GM12892 (cell line): ENCODE results near the gene KIAA1217.

Experiments used
- POLR2A ChIP-seq: IDR thresholded peaks from 2 replicates; pipeline ENCODE4 v1.6.1; 2011; ENCODE audit warnings: low read depth, low read length, control low read depth
- POLR2AphosphoS5 ChIP-seq: IDR thresholded peaks from 2 replicates; pipeline ENCODE4 v1.6.1; 2011; ENCODE audit warnings: low read depth, low read length, control low read depth
- TAF1 ChIP-seq: IDR thresholded peaks from 2 replicates; pipeline ENCODE4 v1.6.1; 2011; ENCODE audit warnings: low read depth, mild to moderate bottlenecking, control low read depth, low read length, borderline replicate concordance

DNA sequence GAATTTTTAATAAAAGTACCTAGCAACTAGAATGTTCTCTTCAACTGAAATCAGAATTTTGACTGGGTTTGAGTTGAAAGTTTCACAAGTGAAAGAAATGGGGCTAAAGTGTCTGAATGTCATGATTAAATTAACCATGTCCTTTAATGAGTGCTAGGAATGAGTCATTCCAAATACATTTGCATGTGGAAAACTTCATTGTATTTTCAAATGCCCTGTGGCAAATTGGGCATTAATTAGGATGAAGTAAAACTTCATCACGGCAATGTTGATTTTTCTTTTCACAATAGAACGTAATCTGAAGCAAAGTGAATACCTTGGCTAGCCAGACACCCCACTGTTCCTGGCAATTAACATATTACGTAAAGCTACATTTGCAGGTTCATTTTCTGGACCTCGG, 166.6 kb downstream of the KIAA1217 start:
- TF ChIP-seq POLR2A (no peak), POLR2AphosphoS5 (no peak), TAF1 (no peak)
